Measurements from ENCODE around the gene REXO1. TPM values are rescaled to one million over a fixed set of nuclear protein-coding genes. Genes with fewer than 3 reads are reported as not detected.

Gene REXO1
- total RNA-seq, 1 experiment from 2014 or later, result 25.8 TPM

DNA sequence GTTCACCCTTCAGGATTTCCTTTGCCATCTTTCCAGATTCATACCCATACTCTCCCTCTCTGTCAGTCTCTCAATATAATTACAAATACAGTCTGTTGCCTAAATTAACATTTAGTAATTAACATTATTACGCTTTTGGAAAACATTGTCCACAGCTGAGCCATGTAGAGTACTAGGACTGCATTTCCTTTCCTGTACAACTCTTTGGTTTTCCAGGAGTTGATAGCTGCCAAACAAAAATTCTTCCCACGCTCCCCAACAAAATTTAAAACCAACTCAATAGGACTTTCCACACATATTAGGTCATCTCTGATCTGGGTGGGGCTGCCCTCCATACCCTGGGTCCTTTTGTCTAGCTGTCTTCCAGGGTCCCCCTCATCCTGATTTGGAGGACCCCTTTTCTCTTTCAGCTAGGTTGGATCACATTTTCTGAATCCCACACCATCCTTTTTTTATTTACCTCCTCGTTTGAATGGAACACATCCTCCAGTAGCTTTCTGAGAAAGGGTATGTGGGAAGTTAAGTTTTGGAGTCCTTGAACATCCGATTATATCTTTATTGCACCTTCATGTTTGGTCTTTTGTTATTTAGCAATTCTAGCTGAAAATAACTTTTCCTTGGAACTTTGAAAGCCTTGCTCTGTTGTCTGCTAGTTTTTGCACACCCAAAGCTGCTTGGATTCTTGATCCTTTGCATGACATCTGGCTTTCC is 77.3 kb downstream of the REXO1 start:
- TF ChIP-seq CTCF (conservative IDR thresholded peaks at IDR 0.05) (no peak), EZH2 (IDR thresholded peaks at IDR 0.05; ENCODE audit: low read depth) (no peak)
- H4K20me1 ChIP-seq (ENCODE audit: insufficient read depth), result no peaks in the 10 kb centered on the region
- H3K36me3 ChIP-seq (ENCODE audit: low read depth), result no peaks in the 10 kb centered on the region
- no peak overlapping the region for H3K27ac ChIP-seq
- H2AFZ ChIP-seq, result no peak overlapping the region
- no TSS peak for BruUV-seq (replicated peaks)
- ChIA-PET CTCF (no interaction called here), POLR2A (ENCODE audit: unreplicated experiment) (no interaction called here)
- no peak overlapping the region for H3K4me2 ChIP-seq
- H3K79me2 ChIP-seq (ENCODE audit: low read depth), result no peaks in the 10 kb centered on the region
- DNase-seq, result no peak
- H3K4me1 ChIP-seq (replicated peaks; ENCODE audit: insufficient read depth), result no peaks in the 10 kb centered on the region
- no peaks in the 10 kb centered on the region for H3K27me3 ChIP-seq (ENCODE audit: insufficient read depth, low read depth)
- intact Hi-C loops (cut with micrococcal nuclease; ENCODE audit: unreplicated experiment), result no loop called here
- peaks cover 5% of the 10 kb centered on the region; the same call in 1 of the 2 replicates for H3F3A ChIP-seq (ENCODE audit: insufficient read depth, low read depth)
- no peaks in the 10 kb centered on the region for H3K9me3 ChIP-seq (ENCODE audit: insufficient read depth, low read depth)
- H3K4me3 ChIP-seq, result no peak overlapping the region
- no peaks in the 10 kb centered on the region for H3K9me2 ChIP-seq (ENCODE audit: insufficient read depth)

DNA sequence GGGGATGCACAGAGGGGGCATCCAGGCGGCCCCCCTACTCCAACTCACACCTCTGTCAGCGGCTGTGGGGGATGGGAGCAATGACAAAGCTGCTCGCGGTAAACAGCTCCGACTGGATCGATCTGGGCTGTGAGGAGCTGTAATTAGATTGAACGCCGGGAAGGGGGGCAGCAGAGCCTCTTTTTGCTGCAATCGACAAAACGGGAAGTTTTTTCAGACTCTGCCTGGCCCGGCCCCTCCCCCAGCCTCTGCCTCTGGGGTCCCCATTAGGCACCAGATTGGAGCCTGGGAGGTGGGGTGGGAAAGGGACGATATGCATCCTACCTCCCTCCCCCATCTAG is 78.7 kb downstream of the REXO1 start:
- Histone ChIP-seq H3K4me1 (replicated peaks; ENCODE audit: insufficient read depth) (no peaks in the 10 kb centered on the region), H3K4me2 (no peak overlapping the region), H3K9me2 (ENCODE audit: insufficient read depth) (no peaks in the 10 kb centered on the region), H2AFZ (no peak overlapping the region), H3F3A (ENCODE audit: insufficient read depth, low read depth) (peaks cover 5% of the 10 kb centered on the region; the same call in 1 of the 2 replicates), H4K20me1 (ENCODE audit: insufficient read depth) (no peaks in the 10 kb centered on the region), H3K36me3 (ENCODE audit: low read depth) (no peaks in the 10 kb centered on the region), H3K4me3 (no peak overlapping the region), H3K9me3 (ENCODE audit: insufficient read depth, low read depth) (no peaks in the 10 kb centered on the region), H3K27ac (no peak overlapping the region), H3K27me3 (ENCODE audit: insufficient read depth, low read depth) (no peaks in the 10 kb centered on the region), H3K79me2 (ENCODE audit: low read depth) (no peaks in the 10 kb centered on the region)
- BruUV-seq (replicated peaks), result no TSS peak
- POLR2A ChIA-PET (ENCODE audit: unreplicated experiment), result no interaction called here
- intact Hi-C loops (cut with micrococcal nuclease; ENCODE audit: unreplicated experiment), result loop anchor here (10.0 kb wide), 1 partner anchor 165 kb away; the partner anchor contains the start of gene UQCR11
- TF ChIP-seq EZH2 (IDR thresholded peaks at IDR 0.05; ENCODE audit: low read depth), result no peak
- TF ChIP-seq CTCF (conservative IDR thresholded peaks at IDR 0.05), result no peak
- DNase-seq, result no peak
- CTCF ChIA-PET, result no interaction called here

DNA sequence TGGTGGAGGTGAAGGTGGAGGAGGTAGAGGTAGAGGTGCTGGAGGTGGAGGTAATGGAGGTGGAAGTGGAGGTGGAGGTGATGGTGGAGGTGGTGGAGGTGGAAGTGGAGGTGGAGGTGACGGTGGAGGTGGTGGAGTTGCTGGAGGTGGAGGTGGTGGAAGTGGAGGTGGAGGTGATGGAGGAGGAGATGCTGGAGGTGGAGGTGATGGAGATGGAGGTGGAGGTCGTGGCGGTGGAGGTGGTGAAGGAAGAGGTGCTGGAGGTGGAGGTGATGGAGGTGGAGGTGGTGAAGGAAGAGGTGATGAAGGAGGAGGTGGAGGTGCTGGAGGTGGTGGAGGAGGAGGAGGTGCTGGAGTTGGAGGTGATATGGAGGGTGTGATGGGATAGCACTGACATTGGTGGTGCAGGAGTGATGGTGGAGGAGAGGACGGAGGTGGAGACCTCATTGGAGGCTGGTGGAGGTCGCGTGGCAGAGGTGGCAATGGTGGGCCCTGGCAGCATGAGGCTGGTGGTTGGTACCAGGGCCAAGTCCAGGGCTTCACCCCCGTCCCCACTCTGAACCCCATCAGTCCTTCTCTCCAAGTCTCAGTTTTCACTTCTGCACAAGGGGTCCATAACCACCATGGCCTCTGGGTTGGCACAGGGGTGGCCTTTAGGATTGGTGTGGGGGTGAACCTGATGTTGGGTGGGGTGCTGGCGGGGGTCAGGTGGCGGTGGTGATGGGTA is 79.2 kb downstream of the REXO1 start:
- H3K79me2 ChIP-seq (ENCODE audit: low read depth), result no peaks in the 10 kb centered on the region
- no peaks in the 10 kb centered on the region for H3K27me3 ChIP-seq (ENCODE audit: insufficient read depth, low read depth)
- no TSS peak for BruUV-seq (replicated peaks)

More for the DNA sequence above, 79.2 kb downstream of the REXO1 start:
- CTCF ChIA-PET, result interaction anchor here (0.5 kb wide), 1 partner anchor 46 kb away, joined by 3 read pairs; no protein-coding TSS in a partner anchor
- Histone ChIP-seq H3K4me3 (no peak overlapping the region), H3K4me2 (no peak overlapping the region), H3K9me2 (ENCODE audit: insufficient read depth) (no peaks in the 10 kb centered on the region), H3K9me3 (ENCODE audit: insufficient read depth, low read depth) (no peaks in the 10 kb centered on the region), H3K27ac (no peak overlapping the region), H3F3A (ENCODE audit: insufficient read depth, low read depth) (peaks cover 5% of the 10 kb centered on the region; the same call in 1 of the 2 replicates), H2AFZ (no peak overlapping the region), H3K36me3 (ENCODE audit: low read depth) (no peaks in the 10 kb centered on the region), H3K4me1 (replicated peaks; ENCODE audit: insufficient read depth) (no peaks in the 10 kb centered on the region), H4K20me1 (ENCODE audit: insufficient read depth) (no peaks in the 10 kb centered on the region)
- TF ChIP-seq CTCF (conservative IDR thresholded peaks at IDR 0.05) (no peak), EZH2 (IDR thresholded peaks at IDR 0.05; ENCODE audit: low read depth) (no peak)
- POLR2A ChIA-PET (ENCODE audit: unreplicated experiment), result no interaction called here
- intact Hi-C loops (cut with micrococcal nuclease; ENCODE audit: unreplicated experiment), result loop anchor here (10.0 kb wide), 1 partner anchor 164 kb away; the partner anchor contains the start of gene UQCR11
- no peak for DNase-seq

Data from PC-9 (cell line).